ENCODE data around the gene ZNF530. TPM values are rescaled to one million over a fixed set of nuclear protein-coding genes. Genes with fewer than 3 reads are reported as not detected.

The ZNF530 gene
- total RNA-seq, 1 experiment from 2014 or later: 13.6 TPM

DNA sequence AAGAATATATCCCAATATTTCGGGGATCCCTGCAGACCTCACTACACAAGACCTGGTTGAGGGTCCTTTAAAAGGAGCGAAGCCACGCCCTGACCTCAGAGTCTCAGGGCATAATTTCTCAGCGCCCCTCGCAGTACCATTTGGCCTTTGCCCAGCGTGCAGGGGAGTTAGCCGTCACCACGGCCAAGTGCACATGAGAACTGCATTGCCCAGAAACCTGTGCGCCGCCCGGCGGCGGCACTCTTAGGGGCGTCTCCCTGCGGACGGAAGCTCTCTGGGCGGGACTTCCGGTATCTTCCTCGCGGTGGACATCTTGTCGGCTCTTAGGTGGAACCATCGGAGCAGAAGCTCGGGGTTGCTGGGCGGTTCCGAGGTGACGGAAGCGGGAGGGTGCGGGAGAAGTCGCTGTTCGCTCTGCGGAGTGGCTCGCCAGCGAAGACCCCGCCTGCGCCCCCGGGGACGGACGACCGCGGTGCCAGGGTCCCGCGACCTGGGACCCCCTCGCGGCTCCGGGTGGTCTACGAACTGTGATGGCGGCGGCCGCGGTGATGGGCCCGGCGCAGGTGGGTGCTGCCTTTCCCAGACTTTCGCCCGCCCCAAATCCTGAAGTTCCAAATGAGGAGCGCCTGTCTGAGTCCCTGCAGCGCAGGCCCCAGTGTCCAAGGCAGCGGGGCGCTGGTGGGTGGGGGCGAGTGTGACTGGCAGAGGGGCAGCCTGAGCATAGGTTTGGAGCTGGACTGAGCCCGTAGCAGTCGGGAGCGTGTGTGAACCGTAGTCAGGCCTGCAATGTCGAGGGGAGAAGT, 14.5 kb downstream of the ZNF530 start, which contains the start of gene ZNF134:
Gene ZNF134, plus strand, starts transcription at position 302 of the 803 bp plus-strand sequence. CDS start 5,227 bp downstream, outside the sequence.
- peak; percentile 96 for DNase-seq (ENCODE audit: low spot score)

DNA sequence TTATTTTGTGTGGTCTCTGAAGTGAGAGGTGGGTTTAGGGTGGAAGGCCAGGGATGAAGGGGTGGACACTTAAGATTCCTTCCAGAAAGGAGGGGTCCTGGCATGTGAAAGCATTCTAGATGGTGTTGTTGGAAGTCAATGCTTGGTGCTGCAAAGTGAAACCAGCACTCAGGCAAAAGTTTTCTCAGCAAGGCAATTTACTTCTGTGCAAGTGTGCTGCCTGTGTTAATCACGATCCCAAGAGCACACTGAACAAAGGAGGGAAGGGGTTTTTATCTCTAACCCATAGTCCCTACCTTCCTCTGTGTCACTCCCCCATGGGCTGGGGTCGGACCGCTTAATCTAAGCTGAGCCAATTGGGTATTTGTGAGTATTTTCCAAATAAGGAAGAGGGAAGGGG, 15.7 kb downstream of the ZNF530 start:
- DNase-seq (ENCODE audit: low spot score): peak; percentile 22

DNA sequence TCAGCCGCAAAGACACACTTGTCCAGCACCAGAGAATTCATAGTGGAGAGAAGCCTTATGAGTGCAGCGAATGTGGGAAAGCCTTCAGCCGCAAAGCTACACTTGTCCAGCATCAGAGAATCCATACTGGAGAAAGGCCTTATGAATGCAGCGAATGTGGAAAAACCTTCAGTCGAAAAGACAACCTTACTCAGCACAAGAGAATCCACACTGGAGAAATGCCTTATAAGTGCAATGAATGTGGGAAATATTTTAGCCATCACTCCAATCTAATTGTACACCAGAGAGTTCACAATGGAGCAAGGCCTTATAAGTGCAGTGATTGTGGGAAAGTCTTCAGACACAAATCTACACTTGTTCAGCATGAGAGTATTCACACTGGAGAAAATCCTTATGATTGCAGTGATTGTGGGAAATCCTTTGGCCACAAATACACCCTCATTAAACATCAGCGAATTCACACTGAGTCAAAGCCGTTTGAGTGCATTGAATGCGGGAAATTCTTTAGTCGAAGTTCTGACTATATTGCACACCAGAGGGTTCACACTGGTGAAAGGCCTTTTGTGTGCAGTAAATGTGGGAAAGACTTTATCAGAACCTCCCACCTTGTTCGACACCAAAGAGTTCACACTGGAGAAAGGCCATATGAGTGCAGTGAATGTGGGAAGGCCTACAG, 21.1 kb downstream of the ZNF530 start:
- DNase-seq (ENCODE audit: low spot score): peak; percentile 19

DNA sequence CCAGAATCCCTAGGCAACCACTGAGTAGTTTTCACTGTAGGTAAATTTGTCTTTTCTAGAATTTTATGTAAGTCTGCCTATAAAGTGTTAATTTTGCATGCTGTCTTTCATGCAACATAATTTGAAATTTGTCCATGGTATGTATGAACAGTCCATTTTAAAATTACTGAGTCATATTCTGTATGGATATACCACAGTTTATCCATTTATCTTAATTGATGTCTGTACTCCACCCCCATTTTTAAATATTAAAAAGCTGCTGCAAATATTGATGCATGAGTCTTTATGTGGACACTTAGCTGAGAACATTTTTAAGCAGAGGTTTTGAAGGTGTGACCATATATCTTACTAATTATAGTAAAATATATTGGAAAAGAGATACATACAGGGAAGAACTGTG, 23.4 kb downstream of the ZNF530 start:
- DNase-seq (ENCODE audit: low spot score): no peak

DNA sequence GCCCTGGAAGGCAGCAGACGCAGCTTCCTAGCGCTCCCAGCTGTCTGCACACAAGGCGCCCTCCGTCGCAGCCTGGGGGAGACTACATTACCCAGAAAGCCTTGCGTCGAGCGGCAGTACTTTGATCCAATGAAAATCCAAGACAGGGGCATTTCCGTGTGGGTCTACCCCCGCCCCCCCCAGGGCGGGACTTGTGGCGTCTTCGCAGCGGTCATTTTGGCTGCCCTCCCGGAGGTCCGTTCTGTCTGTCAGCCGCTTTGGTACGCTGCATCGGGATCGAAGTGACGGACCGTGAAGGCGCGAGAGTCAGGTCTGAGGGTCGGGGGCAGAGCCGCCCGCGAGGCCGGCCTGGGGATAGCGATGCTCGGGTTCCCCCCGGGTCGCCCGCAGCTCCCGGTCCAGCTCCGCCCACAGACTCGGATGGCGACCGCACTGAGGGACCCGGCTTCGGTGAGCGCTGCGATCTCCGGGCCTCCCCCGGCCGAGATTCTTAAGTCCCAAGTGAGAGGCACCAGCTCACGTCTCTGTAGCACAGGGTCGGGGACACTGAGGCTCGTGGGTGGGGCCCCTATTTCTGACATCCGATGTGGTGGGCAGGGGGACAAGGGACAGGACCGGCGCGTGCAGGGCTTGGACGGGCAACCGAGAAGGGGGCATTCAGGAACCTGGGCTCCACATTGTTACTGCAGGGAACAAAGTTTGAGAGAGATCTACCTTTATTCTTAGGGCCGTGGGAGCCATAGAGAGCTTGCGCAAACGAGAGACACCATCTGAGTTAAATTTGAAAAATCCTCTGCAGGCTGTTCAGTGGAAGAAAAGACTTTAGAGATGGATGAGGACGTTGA, 33.5 kb downstream of the ZNF530 start, which contains the start of gene ZNF211:
Gene ZNF211, plus strand, starts transcription at position 182 of the 845 bp plus-strand sequence. Its CDS starts 179 bp downstream, at position 361.
- peak; percentile 96 for DNase-seq (ENCODE audit: low spot score)

DNA sequence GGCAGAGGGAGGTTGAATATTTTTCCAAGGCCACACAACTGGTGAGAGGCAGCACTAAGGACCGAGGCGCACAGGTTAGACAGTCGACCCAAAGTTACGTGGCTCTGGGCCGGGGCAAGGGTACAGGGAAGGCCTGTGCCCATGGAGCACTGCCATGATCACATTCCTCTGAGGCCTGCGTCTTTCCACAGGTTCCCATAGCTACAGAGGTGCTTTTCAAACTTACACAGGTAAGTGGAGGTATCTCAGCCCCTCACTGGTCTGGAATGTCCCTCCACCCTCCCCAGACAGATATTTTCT, 34.1 kb downstream of the ZNF530 start:
- DNase-seq (ENCODE audit: low spot score): no peak

DNA sequence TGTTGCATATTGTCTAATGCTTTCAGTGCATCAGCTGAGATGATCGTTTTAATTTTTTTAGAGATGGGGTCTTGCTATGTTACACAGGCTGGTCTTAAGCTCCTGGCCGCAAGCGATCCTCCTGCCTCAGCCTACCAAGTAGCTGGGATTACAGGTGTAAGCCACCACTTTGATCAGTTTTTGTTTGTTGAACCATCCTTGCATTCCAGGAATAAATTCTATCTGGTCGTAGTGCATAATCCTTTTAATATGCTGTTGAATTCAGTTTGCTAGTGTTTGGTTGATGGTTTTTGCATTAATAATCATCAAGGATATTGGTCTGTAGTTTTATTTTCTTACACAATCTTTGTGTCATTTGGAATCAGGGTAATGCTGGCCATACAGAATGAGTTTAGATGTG, 37.7 kb downstream of the ZNF530 start:
- DNase-seq (ENCODE audit: low spot score): no peak

DNA sequence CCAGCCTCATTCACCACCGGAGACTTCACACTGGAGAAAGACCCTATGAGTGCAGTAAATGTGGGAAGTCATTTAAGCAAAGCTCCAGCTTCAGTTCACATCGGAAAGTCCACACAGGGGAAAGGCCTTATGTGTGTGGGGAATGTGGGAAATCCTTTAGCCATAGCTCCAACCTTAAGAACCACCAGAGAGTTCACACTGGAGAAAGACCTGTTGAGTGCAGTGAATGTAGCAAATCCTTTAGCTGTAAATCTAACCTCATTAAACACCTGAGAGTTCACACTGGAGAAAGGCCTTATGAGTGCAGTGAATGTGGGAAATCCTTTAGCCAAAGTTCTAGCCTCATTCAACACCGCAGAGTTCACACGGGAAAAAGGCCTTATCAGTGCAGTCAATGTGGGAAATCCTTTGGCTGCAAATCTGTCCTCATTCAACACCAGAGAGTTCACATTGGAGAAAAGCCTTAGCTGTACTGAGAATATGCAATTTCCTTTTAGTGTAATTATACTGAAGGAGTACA, 42.1 kb downstream of the ZNF530 start:
- DNase-seq (ENCODE audit: low spot score): no peak

DNA sequence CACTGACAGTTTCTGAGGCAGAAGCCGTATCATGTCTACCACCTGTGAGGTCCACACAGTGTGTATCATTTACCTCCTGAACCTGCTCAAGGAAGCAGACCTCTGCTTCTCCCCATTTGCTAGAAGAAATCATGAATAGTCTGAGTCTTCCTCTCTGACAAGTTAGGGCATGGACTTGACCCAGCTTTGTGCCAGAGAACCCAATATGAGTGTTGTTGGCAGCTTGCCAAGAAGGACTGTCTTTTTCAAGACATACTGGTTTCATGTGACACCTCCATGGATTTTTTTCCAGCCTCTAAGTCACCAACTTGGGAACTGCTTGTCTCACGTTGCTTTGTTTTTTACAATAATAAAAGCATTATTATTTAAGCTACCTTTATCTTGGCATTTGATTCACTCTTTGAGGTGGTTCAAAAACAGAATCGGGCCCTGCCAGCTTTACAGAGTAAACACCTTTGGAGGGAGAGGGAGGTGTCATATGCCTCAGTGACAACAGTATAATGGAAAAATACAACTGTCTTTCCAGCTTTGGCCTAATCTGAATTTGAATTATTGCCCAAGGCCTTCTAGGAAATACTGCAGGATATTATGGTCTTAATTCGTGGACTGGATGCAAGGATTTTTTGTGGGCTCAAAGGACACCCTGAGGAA, 42.8 kb downstream of the ZNF530 start:
- DNase-seq (ENCODE audit: low spot score): no peak

DNA sequence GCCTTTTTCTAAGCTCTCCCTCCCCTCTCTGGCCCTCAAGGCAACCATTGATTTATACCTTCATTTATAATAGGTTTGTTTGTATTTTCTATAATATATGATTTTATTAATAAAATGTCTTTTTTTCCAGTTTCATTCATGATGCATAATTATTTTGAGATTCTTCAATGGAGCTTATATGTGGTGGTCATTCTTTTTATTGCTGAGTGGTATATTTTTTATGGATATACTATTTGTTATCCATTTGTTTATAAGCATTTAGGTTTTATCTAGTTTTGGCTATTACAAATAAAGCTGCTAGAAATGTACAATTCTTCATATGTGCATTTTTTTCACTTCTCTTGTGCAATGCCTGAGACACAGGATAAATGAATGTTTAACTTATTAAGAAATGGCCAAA, 44.0 kb downstream of the ZNF530 start:
- DNase-seq (ENCODE audit: low spot score): no peak

DNA sequence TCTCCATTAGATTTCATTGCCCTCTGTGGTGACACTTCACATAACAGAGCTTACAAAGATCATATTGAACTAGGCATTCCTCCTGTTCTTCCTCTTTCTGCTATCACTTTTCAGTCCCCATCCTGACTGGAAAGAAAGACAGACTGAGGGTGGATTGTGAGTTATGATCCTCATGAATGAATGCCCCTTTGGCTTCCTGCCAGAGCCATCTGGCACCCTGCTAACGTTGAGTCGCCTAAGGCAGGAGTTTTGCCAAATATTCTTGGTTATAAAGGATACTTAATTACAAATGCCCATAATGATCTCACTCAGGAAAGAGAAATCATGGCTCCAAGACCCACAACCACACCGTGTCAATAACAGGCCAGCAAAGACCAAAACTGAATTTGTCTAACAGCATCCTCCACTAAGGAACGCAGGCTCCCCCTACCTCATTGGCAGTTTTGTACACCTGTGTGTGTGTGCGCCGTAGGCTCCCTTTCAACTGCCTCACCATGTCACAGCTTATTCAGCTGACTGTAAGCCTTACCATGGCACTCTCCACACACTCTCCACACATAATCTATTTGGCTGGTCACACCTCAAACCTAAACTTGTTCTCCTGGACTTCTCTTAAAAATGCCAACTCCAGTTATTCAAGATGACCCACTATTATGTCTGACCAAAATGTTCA, 48.8 kb downstream of the ZNF530 start:
- no peak for DNase-seq (ENCODE audit: low spot score)

DNA sequence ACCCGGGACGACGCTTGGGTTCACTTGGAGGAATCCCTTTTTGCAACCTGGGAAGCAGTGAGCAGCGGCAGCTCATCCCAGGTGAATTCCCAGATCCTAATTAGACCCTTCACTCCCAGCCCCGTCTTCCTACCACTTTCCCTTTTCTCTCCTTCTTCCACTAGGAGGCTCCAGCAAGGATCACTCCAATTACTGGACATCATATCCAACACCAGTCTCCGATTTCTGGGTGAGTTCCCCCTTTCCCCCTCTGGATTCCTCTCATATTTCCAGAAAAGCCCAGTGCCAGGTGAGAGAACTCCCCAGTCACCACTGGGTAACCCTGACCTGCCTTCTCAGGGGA, 51.9 kb downstream of the ZNF530 start:
- DNase-seq (ENCODE audit: low spot score): no peak

DNA sequence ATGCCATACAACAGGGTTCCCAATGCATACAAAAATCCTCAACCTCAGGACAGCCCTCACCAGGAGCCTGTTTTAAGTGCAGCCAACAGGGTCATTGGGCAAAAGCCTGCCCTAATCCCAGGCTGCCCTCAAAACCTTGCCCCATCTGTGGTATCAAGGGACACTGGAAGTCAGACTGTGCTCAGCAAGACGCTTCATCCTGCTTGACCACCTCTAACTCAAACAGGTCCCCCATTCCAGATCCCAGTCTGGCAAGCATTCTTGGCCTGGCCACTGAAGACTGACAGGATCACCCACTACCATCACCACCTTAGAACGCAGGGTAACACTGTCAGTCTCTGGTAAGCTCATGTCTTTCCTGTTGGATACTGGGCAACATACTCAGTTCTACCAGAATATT, 54.0 kb downstream of the ZNF530 start:
- no peak for DNase-seq (ENCODE audit: low spot score)

DNA sequence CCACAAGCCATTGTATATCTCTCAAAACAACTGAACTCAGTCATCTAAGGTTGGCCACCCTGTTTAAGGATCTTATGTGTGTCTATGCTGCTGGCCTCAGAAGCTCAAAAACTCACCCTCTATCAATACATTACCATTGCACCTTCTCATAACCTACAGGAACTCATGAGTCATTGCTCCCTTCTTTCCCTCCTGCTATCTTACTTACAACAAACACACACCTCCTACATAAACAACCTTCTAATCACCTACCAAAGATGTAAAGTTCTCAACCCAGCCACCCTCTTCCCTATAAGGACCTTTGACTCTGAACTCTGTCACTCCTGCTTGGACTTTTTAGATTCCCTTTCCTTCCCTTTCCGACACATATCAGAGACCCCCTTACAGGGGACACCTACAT, 55.8 kb downstream of the ZNF530 start:
- DNase-seq (ENCODE audit: low spot score): no peak

DNA sequence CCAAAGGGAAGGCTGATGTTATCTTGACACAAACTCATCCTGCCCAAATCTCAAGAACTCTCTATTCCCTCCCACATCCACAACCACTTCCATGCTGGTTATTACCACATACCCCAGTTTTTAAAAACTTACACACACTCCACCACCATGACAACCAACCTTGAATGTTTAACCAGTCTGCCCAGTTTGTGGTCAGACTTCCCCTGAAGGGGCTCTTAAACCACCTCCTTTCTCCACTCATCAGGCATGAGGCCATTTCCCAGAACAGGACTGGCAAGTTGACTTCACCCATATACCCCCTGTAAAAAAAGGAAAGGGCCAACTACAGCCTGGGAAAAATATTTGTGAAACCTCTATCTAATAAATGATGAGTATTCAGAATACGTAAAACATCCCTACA, 56.7 kb downstream of the ZNF530 start:
- DNase-seq (ENCODE audit: low spot score): no peak

Other genes with a start within 250 kb of the ZNF530 start
- 13.0 and 14.0 TPM in 2 replicates for gene ZNF304, start 248.6 kb upstream of the ZNF530 start, total RNA-seq (2014; rRNA removed; shearing (Covaris generic))
- 35.3 and 42.1 TPM in 2 replicates for gene TRAPPC2B, start 236.3 kb upstream of the ZNF530 start, total RNA-seq (2014; rRNA removed; shearing (Covaris generic))
- 4.7 and 10.0 TPM in 2 replicates for gene ZNF547, start 236.3 kb upstream of the ZNF530 start, total RNA-seq (2014; rRNA removed; shearing (Covaris generic))
- 22.2 and 30.7 TPM in 2 replicates for gene ZNF548, start 210.0 kb upstream of the ZNF530 start, total RNA-seq (2014; rRNA removed; shearing (Covaris generic))
- gene ZNF17, start 188.7 kb upstream of the ZNF530 start, total RNA-seq (2014; rRNA removed; shearing (Covaris generic)): 10.0 and 19.1 TPM in 2 replicates
- gene ZNF749, start 164.6 kb upstream of the ZNF530 start, total RNA-seq (2014; rRNA removed; shearing (Covaris generic)): 15.1 and 24.4 TPM in 2 replicates
- 0.05 and 0.45 TPM in 2 replicates for gene VN1R1, start 142.7 kb upstream of the ZNF530 start, total RNA-seq (2014; rRNA removed; shearing (Covaris generic))
- 7.4 and 9.0 TPM in 2 replicates for gene ZNF772, start 122.3 kb upstream of the ZNF530 start, total RNA-seq (2014; rRNA removed; shearing (Covaris generic))
- gene ZNF419, start 112.1 kb upstream of the ZNF530 start, total RNA-seq (2014; rRNA removed; shearing (Covaris generic)): 10.1 and 11.8 TPM in 2 replicates
- gene ZNF773, start 99.9 kb upstream of the ZNF530 start, total RNA-seq (2014; rRNA removed; shearing (Covaris generic)): 4.2 and 15.4 TPM in 2 replicates
- gene ZNF549, start 72.5 kb upstream of the ZNF530 start, total RNA-seq (2014; rRNA removed; shearing (Covaris generic)): 5.4 and 6.1 TPM in 2 replicates
- 4.9 and 5.0 TPM in 2 replicates for gene ZNF550, start 40.0 kb upstream of the ZNF530 start, total RNA-seq (2014; rRNA removed; shearing (Covaris generic))
- gene ZNF416, start 21.0 kb upstream of the ZNF530 start, total RNA-seq (2014; rRNA removed; shearing (Covaris generic)): 8.5 TPM in 2 replicates
- not detected in 2 replicates for gene ZIK1, start 15.7 kb upstream of the ZNF530 start, total RNA-seq (2014; rRNA removed; shearing (Covaris generic))
- 36.0 and 48.8 TPM in 2 replicates for gene ZNF134, start 14.4 kb downstream of the ZNF530 start, total RNA-seq (2014; rRNA removed; shearing (Covaris generic))
- gene ZNF211, start 33.3 kb downstream of the ZNF530 start, total RNA-seq (2014; rRNA removed; shearing (Covaris generic)): 15.5 and 15.8 TPM in 2 replicates
- 0.12 TPM in 1 of 2 replicates, not detected in the other for gene ZSCAN4, start 69.0 kb downstream of the ZNF530 start, total RNA-seq (2014; rRNA removed; shearing (Covaris generic))
- 11.2 and 18.7 TPM in 2 replicates for gene ZNF551, start 82.1 kb downstream of the ZNF530 start, total RNA-seq (2014; rRNA removed; shearing (Covaris generic))
- gene ZNF154, start 109.3 kb downstream of the ZNF530 start, total RNA-seq (2014; rRNA removed; shearing (Covaris generic)): not detected in 2 replicates
- not detected in 2 replicates for gene ZNF671, start 127.7 kb downstream of the ZNF530 start, total RNA-seq (2014; rRNA removed; shearing (Covaris generic))
- gene ZNF776, start 146.9 kb downstream of the ZNF530 start, total RNA-seq (2014; rRNA removed; shearing (Covaris generic)): 20.9 and 26.1 TPM in 2 replicates
- 18.9 and 24.6 TPM in 2 replicates for gene ZNF586, start 169.8 kb downstream of the ZNF530 start, total RNA-seq (2014; rRNA removed; shearing (Covaris generic))
- gene ZNF552, start 215.0 kb downstream of the ZNF530 start, total RNA-seq (2014; rRNA removed; shearing (Covaris generic)): 4.6 and 11.6 TPM in 2 replicates
- 22.9 and 26.6 TPM in 2 replicates for gene ZNF587B, start 230.4 kb downstream of the ZNF530 start, total RNA-seq (2014; rRNA removed; shearing (Covaris generic))
- gene ZNF587, start 250.0 kb downstream of the ZNF530 start, total RNA-seq (2014; rRNA removed; shearing (Covaris generic)): 24.7 and 31.9 TPM in 2 replicates